Measurements from ENCODE around the gene MT3. TPM values are rescaled to one million over a fixed set of nuclear protein-coding genes. Genes with fewer than 3 reads are reported as not detected.
A peak's percentile ranks its signal among the peaks of the same experiment; 100 is the strongest.

Gene MT3
- total and polyA plus RNA-seq, 2 of the 13 experiments (the other 11 are each of a cell fraction or from before 2014, with no cell fraction given) = not detected

- no peak for TF ChIP-seq KIAA2018 (CRISPR knock-in tag; IDR thresholded peaks at IDR 0.05; ENCODE audit: borderline replicate concordance)
- no peak for TF ChIP-seq AHR (CRISPR knock-in tag; IDR thresholded peaks at IDR 0.05)
- no peak for TF ChIP-seq STAT6 (CRISPR knock-in tag; IDR thresholded peaks at IDR 0.05; ENCODE audit: borderline replicate concordance)
- peak; percentile 69 for TF ChIP-seq TARDBP (CRISPR knock-in tag; IDR thresholded peaks at IDR 0.05)
- peak; percentile 31; the same call in 1 of the 2 replicates for TF ChIP-seq TFDP1 (CRISPR knock-in tag; IDR thresholded peaks at IDR 0.05; ENCODE audit: borderline replicate concordance)
- peak; percentile 35; the same call in 1 of the 2 replicates for TF ChIP-seq ZKSCAN8 (CRISPR knock-in tag; IDR thresholded peaks at IDR 0.05; ENCODE audit: borderline replicate concordance)
- no peak; the same call in 1 of the 2 replicates for TF ChIP-seq ZNF614 (CRISPR knock-in tag; IDR thresholded peaks at IDR 0.05; ENCODE audit: borderline replicate concordance)
- 0 out of 2 replicates have a peak, but pooled peaks have one; percentile 19 for TF ChIP-seq TBX3 (IDR thresholded peaks at IDR 0.05; ENCODE audit: borderline replicate concordance)
- TF ChIP-seq HNRNPK (IDR thresholded peaks at IDR 0.05; ENCODE audit: low read depth, low read length, poor library complexity, severe bottlenecking) = no peak
- peak; percentile 83; the same call in 1 of the 2 replicates for TF ChIP-seq ZNF615 (CRISPR knock-in tag; IDR thresholded peaks at IDR 0.05; ENCODE audit: borderline replicate concordance)
- TF ChIP-seq YEATS2 (CRISPR knock-in tag; IDR thresholded peaks at IDR 0.05; ENCODE audit: borderline replicate concordance) = no peak
- peak; percentile 98 for TF ChIP-seq ZNF800 (CRISPR knock-in tag; IDR thresholded peaks at IDR 0.05)
These were observed 36.0 kb downstream of the MT3 start, which contains the start of gene MT1E (continued) for GRCh38 chr16:56625140-56625942.

Measured in HepG2 (cell line).